Measurements from ENCODE around the gene GNG11.

DNA sequence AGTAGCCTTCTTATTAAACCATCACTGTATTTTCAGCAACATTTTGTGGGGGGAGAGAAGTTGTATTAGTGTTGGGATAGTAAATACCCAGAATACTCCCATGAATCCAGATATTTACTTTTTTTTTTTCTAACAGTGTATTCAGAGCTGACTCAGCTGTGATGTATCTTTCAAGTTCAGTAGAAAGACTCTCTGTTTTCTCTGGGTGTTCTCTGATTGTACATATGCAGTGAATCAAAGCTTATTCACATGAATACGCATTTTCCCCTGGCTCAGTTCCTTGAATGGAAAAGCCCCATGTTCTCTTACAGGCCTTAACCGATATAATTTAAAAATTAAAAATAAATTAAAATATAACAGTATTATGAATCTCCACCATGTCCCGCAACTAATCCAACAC is 32.3 kb upstream of the GNG11 start:
- TF ChIP-seq POLR2A (IDR thresholded peaks at IDR 0.05; ENCODE audit: low read length), result no peak
- no peak for TF ChIP-seq GATA1 (IDR thresholded peaks at IDR 0.05; ENCODE audit: low read depth, low read length)

Data from erythroblast (primary cell).